Measurements from ENCODE around the gene PLD2.
A peak's percentile ranks its signal among the peaks of the same experiment; 100 is the strongest.
"Not testable (repeated sequence)": the region's sequence is repeated elsewhere in the genome, so short reads cannot be mapped to it uniquely, and the experiment has no call there.

Gene PLD2

GRCh38 chr17:4789951-4790704, 16.8 kb upstream of the PLD2 start:
- DNase-seq = peak; percentile 86 to 87

- no peak for DNase-seq
These were observed 16.3 kb upstream of the PLD2 start for GRCh38 chr17:4790705-4791088.

GRCh38 chr17:4795168-4795567, 11.8 kb upstream of the PLD2 start:
- DNase-seq = no peak

- DNase-seq = no peak
These were observed 10.4 kb upstream of the PLD2 start for GRCh38 chr17:4796552-4796920.

GRCh38 chr17:4800462-4801196, 6.3 kb upstream of the PLD2 start:
- DNase-seq = no peak

- no peak for DNase-seq
These were observed 4.7 kb upstream of the PLD2 start, which contains the start of gene C17orf114 for GRCh38 chr17:4802228-4802627. Gene C17orf114 (minus strand): TSS chr17:4802328.

GRCh38 chr17:4806456-4806776, 536 bp upstream of the PLD2 start:
- no peak for DNase-seq

GRCh38 chr17:4807605-4808377, 839 bp downstream of the PLD2 start:
- no peak for DNase-seq

- DNase-seq = peak; percentile 21 to 64
These were observed 1.4 kb downstream of the PLD2 start for GRCh38 chr17:4808378-4808767.

- no peak for DNase-seq
These were observed 3.8 kb downstream of the PLD2 start for GRCh38 chr17:4810696-4811290.

- no peak for DNase-seq
These were observed 4.5 kb downstream of the PLD2 start for GRCh38 chr17:4811471-4811870.

GRCh38 chr17:4812690-4813089, 5.7 kb downstream of the PLD2 start:
- no peak for DNase-seq

GRCh38 chr17:4815043-4815675, 8.2 kb downstream of the PLD2 start:
- no peak for DNase-seq

- DNase-seq = no peak
These were observed 9.9 kb downstream of the PLD2 start for GRCh38 chr17:4816826-4817225.

- no peak for DNase-seq
These were observed 11.3 kb downstream of the PLD2 start for GRCh38 chr17:4818276-4818675.

- DNase-seq = no peak
These were observed 15.9 kb downstream of the PLD2 start for GRCh38 chr17:4822835-4823234.

- no peak for DNase-seq
These were observed 16.6 kb downstream of the PLD2 start for GRCh38 chr17:4823373-4824089.

GRCh38 chr17:4827399-4827798, 20.4 kb downstream of the PLD2 start:
- no peak for DNase-seq

GRCh38 chr17:4832829-4833177, 25.9 kb downstream of the PLD2 start:
- DNase-seq = not testable (repeated sequence)

- DNase-seq = peak; percentile 77 to 82
These were observed 26.4 kb downstream of the PLD2 start, which contains the start of gene MINK1 for GRCh38 chr17:4833178-4833940. Gene MINK1 (plus strand): TSS chr17:4833340. CDS start chr17:4833584, 244 bp downstream.

- no peak for DNase-seq
These were observed 27.2 kb downstream of the PLD2 start for GRCh38 chr17:4833941-4834680.

Data from hippocampal formation (tissue), 2 donors.